ENCODE data around the gene NTN1.

The NTN1 gene

DNA sequence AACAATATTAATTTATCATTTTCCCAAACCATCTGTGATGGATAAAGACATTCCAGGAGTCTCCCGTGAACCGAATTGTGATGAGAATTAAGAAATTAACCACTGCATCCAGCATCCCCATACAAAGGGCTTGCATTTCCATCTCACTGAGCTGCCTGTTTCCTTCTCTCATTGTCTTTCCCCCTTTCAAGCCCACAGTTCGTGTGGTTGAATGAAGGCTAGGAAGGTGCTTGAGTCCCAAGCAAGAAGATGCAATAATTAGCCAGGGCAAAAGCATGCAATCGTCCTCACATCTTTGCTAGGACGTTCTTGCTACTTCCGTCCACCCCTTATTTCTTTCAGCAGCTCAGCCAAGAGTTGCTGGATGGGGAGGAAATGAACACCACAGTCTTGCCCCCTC, 146.1 kb downstream of the NTN1 start:
- H3K14ac ChIP-seq (ENCODE audit: low read length): no peak overlapping the region
- DNase-seq: no peak
- no peak overlapping the region for H3K9ac ChIP-seq (ENCODE audit: low read length)
- H3K27ac ChIP-seq (ENCODE audit: low read depth, low read length): no peak overlapping the region
- no peak overlapping the region for H2BK5ac ChIP-seq (ENCODE audit: low read depth, low read length, poor library complexity)
- H3K4me2 ChIP-seq (ENCODE audit: low read length): no peak overlapping the region
- H3K79me1 ChIP-seq (ENCODE audit: low read length): no peaks in the 10 kb centered on the region
- H3K4me1 ChIP-seq (ENCODE audit: control insufficient read depth in 1 of 2, insufficient read depth in 2 of 2, low read length in 2 of 2): no peaks in the 10 kb centered on the region
- no peak overlapping the region for H2AFZ ChIP-seq (ENCODE audit: insufficient read depth, low read length, poor library complexity)
- H2AK5ac ChIP-seq (ENCODE audit: low read length): no peak overlapping the region
- H3K36me3 ChIP-seq (ENCODE audit: control insufficient read depth in 1 of 2, insufficient read depth in 2 of 2, low read length in 2 of 2): no peaks in the 10 kb centered on the region
- no peak overlapping the region for H3K18ac ChIP-seq (ENCODE audit: low read length)
- H4K12ac ChIP-seq (ENCODE audit: low read depth, low read length): no peak overlapping the region
- no CpG with 5 or more reads among the region's 6 CpGs for WGBS (ENCODE audit: extremely low coverage, insufficient coverage, insufficient read length)
- no peaks in the 10 kb centered on the region for H3K79me2 ChIP-seq (ENCODE audit: control insufficient read depth, insufficient read depth, low read length, poor library complexity)
- H3K23ac ChIP-seq (ENCODE audit: low read length): no peak overlapping the region
- H3K9me3 ChIP-seq (ENCODE audit: insufficient read depth, low read depth, low read length): no peaks in the 10 kb centered on the region
- no peak overlapping the region for H4K91ac ChIP-seq (ENCODE audit: low read depth, low read length)
- H3K4ac ChIP-seq (ENCODE audit: low read depth, low read length): no peak overlapping the region
- no peak overlapping the region for H4K8ac ChIP-seq (ENCODE audit: low read depth, low read length)
- H2BK120ac ChIP-seq (ENCODE audit: insufficient read depth, low read length, poor library complexity): no peak overlapping the region
- H3K27me3 ChIP-seq (ENCODE audit: insufficient read depth, low read length): no peaks in the 10 kb centered on the region
- H2BK12ac ChIP-seq (ENCODE audit: low read length): no peak overlapping the region
- H3K4me3 ChIP-seq (ENCODE audit: low read depth, low read length): no peak overlapping the region

DNA sequence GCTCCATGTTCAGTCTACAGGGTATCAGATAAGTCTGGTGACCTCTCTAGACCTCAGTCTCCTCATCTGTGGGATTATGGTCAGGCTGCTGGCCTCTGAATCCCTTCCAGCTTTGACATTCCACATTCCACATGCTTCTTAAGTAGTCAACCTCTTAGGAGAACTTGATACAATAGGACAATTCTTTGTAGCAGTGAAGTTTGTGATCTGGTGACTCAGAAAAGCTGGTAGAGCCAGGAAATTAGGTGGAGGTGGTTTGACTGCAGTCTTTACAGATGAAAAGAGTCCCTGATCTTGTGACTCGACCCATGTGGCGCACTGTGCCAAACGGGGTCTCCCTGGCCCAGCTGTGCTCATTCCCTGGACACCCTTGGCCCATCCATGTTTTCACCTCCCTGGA, 147.8 kb downstream of the NTN1 start:
- Histone ChIP-seq H3K4me2 (ENCODE audit: low read length) (no peak overlapping the region), H3K27me3 (ENCODE audit: insufficient read depth, low read length) (no peaks in the 10 kb centered on the region), H2BK12ac (ENCODE audit: low read length) (no peak overlapping the region), H2AK5ac (ENCODE audit: low read length) (no peak overlapping the region), H3K27ac (ENCODE audit: low read depth, low read length) (no peak overlapping the region), H4K8ac (ENCODE audit: low read depth, low read length) (no peak overlapping the region), H3K18ac (ENCODE audit: low read length) (no peak overlapping the region), H2AFZ (ENCODE audit: insufficient read depth, low read length, poor library complexity) (no peak overlapping the region), H3K4ac (ENCODE audit: low read depth, low read length) (no peak overlapping the region), H2BK5ac (ENCODE audit: low read depth, low read length, poor library complexity) (no peak overlapping the region), H3K79me2 (ENCODE audit: control insufficient read depth, insufficient read depth, low read length, poor library complexity) (no peaks in the 10 kb centered on the region), H4K91ac (ENCODE audit: low read depth, low read length) (no peak overlapping the region), H3K23ac (ENCODE audit: low read length) (no peak overlapping the region), H3K79me1 (ENCODE audit: low read length) (no peaks in the 10 kb centered on the region), H4K12ac (ENCODE audit: low read depth, low read length) (no peak overlapping the region), H3K14ac (ENCODE audit: low read length) (no peak overlapping the region), H2BK120ac (ENCODE audit: insufficient read depth, low read length, poor library complexity) (no peak overlapping the region), H3K9me3 (ENCODE audit: insufficient read depth, low read depth, low read length) (peaks cover 6% of the 10 kb centered on the region), H3K9ac (ENCODE audit: low read length) (no peak overlapping the region), H3K36me3 (ENCODE audit: control insufficient read depth in 1 of 2, insufficient read depth in 2 of 2, low read length in 2 of 2) (no peaks in the 10 kb centered on the region), H3K4me3 (ENCODE audit: low read depth, low read length) (no peak overlapping the region), H3K4me1 (ENCODE audit: control insufficient read depth in 1 of 2, insufficient read depth in 2 of 2, low read length in 2 of 2) (no peaks in the 10 kb centered on the region)
- DNase-seq: no peak
- no CpG with 5 or more reads among the region's 3 CpGs for WGBS (ENCODE audit: extremely low coverage, insufficient coverage, insufficient read length)

DNA sequence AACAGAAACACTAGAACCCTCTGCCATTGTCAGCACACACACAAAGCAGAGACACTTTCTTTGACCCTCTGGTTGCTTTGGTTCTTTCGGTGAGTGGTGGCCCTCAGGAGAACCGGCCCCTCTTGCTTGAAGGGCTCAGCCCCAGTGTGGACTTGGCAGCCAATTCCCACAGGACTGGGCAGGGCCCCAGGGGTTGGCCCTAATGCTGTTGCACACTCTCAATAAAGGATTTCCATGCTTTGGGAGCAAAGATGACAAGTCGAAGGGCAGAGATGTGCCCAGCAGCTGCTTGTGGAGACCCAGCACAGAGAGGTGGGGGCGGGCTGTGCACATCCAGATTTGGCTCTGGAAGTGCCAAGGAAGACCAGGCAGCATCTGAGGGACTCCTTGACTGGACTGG, 149.0 kb downstream of the NTN1 start:
- no peak overlapping the region for H2BK12ac ChIP-seq (ENCODE audit: low read length)
- H3K4me1 ChIP-seq (ENCODE audit: control insufficient read depth in 1 of 2, insufficient read depth in 2 of 2, low read length in 2 of 2): no peaks in the 10 kb centered on the region
- H4K91ac ChIP-seq (ENCODE audit: low read depth, low read length): no peak overlapping the region
- H2BK120ac ChIP-seq (ENCODE audit: insufficient read depth, low read length, poor library complexity): no peak overlapping the region
- H2BK5ac ChIP-seq (ENCODE audit: low read depth, low read length, poor library complexity): no peak overlapping the region
- no peak overlapping the region for H4K12ac ChIP-seq (ENCODE audit: low read depth, low read length)
- H3K79me2 ChIP-seq (ENCODE audit: control insufficient read depth, insufficient read depth, low read length, poor library complexity): no peaks in the 10 kb centered on the region
- no peaks in the 10 kb centered on the region for H3K36me3 ChIP-seq (ENCODE audit: control insufficient read depth in 1 of 2, insufficient read depth in 2 of 2, low read length in 2 of 2)
- H3K27ac ChIP-seq (ENCODE audit: low read depth, low read length): no peak overlapping the region
- no peak overlapping the region for H3K4ac ChIP-seq (ENCODE audit: low read depth, low read length)
- no peak for DNase-seq
- peaks cover 14% of the 10 kb centered on the region for H3K9me3 ChIP-seq (ENCODE audit: insufficient read depth, low read depth, low read length)
- H3K18ac ChIP-seq (ENCODE audit: low read length): no peak overlapping the region
- H3K4me2 ChIP-seq (ENCODE audit: low read length): no peak overlapping the region
- no peak overlapping the region for H4K8ac ChIP-seq (ENCODE audit: low read depth, low read length)
- no peaks in the 10 kb centered on the region for H3K79me1 ChIP-seq (ENCODE audit: low read length)
- no peak overlapping the region for H3K14ac ChIP-seq (ENCODE audit: low read length)
- no peak overlapping the region for H3K4me3 ChIP-seq (ENCODE audit: low read depth, low read length)
- no CpG with 5 or more reads among the region's 4 CpGs for WGBS (ENCODE audit: extremely low coverage, insufficient coverage, insufficient read length)
- H3K27me3 ChIP-seq (ENCODE audit: insufficient read depth, low read length): no peaks in the 10 kb centered on the region
- no peak overlapping the region for H2AK5ac ChIP-seq (ENCODE audit: low read length)
- H3K9ac ChIP-seq (ENCODE audit: low read length): no peak overlapping the region
- no peak overlapping the region for H3K23ac ChIP-seq (ENCODE audit: low read length)
- H2AFZ ChIP-seq (ENCODE audit: insufficient read depth, low read length, poor library complexity): no peak overlapping the region

DNA sequence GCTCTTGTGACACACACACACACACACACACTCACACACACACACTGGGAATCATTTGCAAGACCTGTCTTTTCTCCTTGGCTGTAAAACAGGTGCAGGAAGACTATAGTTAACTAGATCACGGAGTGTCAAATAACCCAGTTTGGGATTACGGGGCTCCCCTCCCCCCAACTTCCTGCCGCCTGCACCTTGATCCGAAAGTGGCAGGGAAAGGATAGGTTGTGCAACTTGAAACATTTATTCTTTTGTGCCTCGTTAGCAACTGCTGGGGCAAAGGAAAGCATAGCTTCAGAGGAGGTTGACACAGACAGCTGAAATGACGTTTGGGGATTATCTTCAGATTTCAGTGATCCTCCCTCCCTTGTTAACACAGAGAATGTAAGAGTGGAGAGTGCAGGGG, 149.5 kb downstream of the NTN1 start:
- no peak for DNase-seq
- no peaks in the 10 kb centered on the region for H3K79me2 ChIP-seq (ENCODE audit: control insufficient read depth, insufficient read depth, low read length, poor library complexity)
- no peak overlapping the region for H2BK12ac ChIP-seq (ENCODE audit: low read length)
- no peak overlapping the region for H3K9ac ChIP-seq (ENCODE audit: low read length)
- no peak overlapping the region for H2BK120ac ChIP-seq (ENCODE audit: insufficient read depth, low read length, poor library complexity)
- H3K4ac ChIP-seq (ENCODE audit: low read depth, low read length): no peak overlapping the region
- H3K4me3 ChIP-seq (ENCODE audit: low read depth, low read length): no peak overlapping the region
- H3K4me1 ChIP-seq (ENCODE audit: control insufficient read depth in 1 of 2, insufficient read depth in 2 of 2, low read length in 2 of 2): no peaks in the 10 kb centered on the region
- no peak overlapping the region for H3K14ac ChIP-seq (ENCODE audit: low read length)
- WGBS (ENCODE audit: extremely low coverage, insufficient coverage, insufficient read length): no CpG with 5 or more reads among the region's 6 CpGs
- no peak overlapping the region for H4K12ac ChIP-seq (ENCODE audit: low read depth, low read length)
- no peaks in the 10 kb centered on the region for H3K27me3 ChIP-seq (ENCODE audit: insufficient read depth, low read length)
- no peak overlapping the region for H2BK5ac ChIP-seq (ENCODE audit: low read depth, low read length, poor library complexity)
- H2AFZ ChIP-seq (ENCODE audit: insufficient read depth, low read length, poor library complexity): no peak overlapping the region
- H3K23ac ChIP-seq (ENCODE audit: low read length): no peak overlapping the region
- H3K36me3 ChIP-seq (ENCODE audit: control insufficient read depth in 1 of 2, insufficient read depth in 2 of 2, low read length in 2 of 2): no peaks in the 10 kb centered on the region
- H3K4me2 ChIP-seq (ENCODE audit: low read length): no peak overlapping the region
- H4K91ac ChIP-seq (ENCODE audit: low read depth, low read length): no peak overlapping the region
- no peak overlapping the region for H3K18ac ChIP-seq (ENCODE audit: low read length)
- no peak overlapping the region for H3K27ac ChIP-seq (ENCODE audit: low read depth, low read length)
- H3K9me3 ChIP-seq (ENCODE audit: insufficient read depth, low read depth, low read length): peaks cover 14% of the 10 kb centered on the region
- no peak overlapping the region for H2AK5ac ChIP-seq (ENCODE audit: low read length)
- H3K79me1 ChIP-seq (ENCODE audit: low read length): no peaks in the 10 kb centered on the region
- no peak overlapping the region for H4K8ac ChIP-seq (ENCODE audit: low read depth, low read length)
